D721Med (cell line): ENCODE data around the gene NR2F6.

Experiments used
- DNase-seq: peaks from one replicate; pipeline ENCODE4 v3.0.0; 2011; ENCODE audit warnings: low spot score; ENCODE audit not compliant: insufficient read length
- FAIRE-seq: peaks from 2 replicates; lab custom pipeline; 2011; peaks lifted over from hg19 to GRCh38; lab: Jason Lieb, UNC
- CTCF ChIP-seq: IDR thresholded peaks from 2 replicates; pipeline ENCODE4 v1.5.1; 2012; ENCODE audit warnings: mild to moderate bottlenecking, control low read depth; ENCODE audit not compliant: insufficient read depth; ENCODE audit errors: missing control alignments

Gene NR2F6

DNA sequence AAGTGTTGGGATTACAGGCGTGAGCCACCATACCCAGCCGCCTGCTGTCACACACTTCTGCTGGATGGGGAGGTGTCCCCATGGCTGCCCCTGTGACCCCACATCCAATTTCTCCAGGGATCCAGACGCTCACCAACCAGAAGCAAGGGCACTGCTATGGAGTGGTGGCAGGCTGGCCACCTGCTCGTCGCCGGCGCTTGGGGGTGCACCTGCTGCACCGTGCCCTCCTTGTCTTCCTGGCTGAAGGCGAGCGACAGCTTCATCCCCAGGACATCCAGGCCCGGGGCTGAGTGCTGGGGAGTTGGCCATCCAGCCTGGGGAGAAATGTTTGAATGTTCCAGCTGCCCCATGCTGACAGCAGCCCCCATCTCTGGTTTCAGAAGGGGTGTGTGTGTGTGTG, 40.5 kb upstream of the NR2F6 start:
- TF ChIP-seq CTCF = no peak
- no peak for DNase-seq
- FAIRE-seq = no peak

DNA sequence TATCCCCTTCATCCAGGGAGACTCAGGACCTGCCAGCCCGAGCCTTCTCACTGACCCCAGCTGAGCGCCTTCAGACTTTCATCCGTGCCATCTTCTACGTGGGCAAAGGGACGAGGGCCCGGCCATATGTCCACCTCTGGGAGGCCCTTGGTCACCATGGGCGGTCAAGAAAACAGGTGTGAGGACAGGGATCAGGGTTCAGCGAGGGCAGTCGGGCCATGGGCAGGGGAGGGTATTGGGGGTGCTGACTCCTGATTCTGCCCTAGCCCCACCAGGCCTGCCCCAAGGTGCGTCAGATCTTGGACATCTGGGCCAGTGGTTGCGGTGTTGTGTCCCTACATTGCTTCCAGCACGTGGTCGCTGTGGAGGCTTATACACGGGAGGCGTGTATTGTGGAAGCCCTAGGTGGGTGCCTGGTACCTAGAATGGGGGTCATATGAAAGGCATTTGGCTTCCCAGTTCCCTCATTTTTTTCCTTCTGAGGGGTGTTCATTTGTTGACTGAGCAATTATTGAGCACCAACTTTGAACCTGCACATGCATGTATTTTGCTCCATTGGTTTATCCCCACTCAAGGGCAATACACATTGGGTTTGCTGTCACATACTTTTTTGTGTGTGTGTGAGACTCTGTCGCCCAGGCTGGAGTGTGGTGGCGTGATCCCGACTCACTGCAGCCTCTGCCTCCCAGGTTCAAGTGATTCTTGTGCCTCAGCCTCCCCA, 39.9 kb upstream of the NR2F6 start:
- FAIRE-seq (no peak), DNase-seq (no peak)
- no peak for TF ChIP-seq CTCF

GRCh38 chr19:17283504-17283996, 37.8 kb upstream of the NR2F6 start:
- DNase-seq (no peak), FAIRE-seq (no peak)
- TF ChIP-seq CTCF = no peak

GRCh38 chr19:17282488-17283125, 36.9 kb upstream of the NR2F6 start:
- TF ChIP-seq CTCF = peak; percentile 83
- DNase-seq = peak; percentile 84
- FAIRE-seq = no peak

DNA sequence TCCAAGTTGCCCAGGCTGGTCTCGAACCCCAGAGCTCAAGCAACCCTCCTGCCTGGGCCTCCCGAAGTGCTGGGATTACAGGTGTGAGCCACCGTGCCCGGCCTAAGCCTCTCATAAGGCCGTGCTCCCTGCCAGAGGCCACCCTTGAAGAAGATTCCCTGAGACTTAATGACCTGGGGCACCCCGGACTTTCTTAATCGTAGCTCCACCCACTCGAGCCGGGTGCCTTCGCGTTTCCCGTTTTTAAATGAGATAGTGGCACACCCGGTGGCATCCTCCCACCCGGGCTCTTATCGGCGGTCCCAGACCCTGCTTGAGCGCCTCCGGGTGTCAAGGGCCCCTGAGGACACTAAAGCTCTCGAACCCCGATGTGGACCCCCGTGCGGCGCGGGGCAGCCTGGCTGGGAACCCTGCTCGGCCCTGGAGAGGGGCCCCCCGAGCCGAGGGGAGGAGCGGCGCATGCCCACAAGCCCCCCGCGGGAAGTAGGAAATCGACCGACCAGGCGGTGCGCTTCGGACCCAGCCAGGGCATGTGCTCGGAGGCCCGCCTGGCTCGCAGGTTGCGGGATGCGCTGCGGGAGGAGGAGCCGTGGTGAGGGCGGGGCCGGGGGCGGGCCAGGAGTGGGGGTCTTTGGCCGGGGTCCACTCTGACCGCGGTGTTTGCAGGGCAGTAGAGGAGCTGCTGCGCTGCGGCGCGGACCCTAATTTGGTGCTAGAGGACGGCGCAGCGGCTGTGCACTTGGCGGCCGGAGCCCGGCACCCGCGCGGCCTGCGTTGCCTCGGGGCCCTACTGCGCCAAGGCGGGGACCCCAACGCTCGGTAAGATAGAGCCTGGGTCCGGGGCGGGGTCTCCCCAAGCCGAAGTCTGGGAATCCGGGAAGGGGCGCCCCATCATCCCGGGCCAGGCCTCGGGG, 35.9 kb upstream of the NR2F6 start, which contains the start of gene ANKLE1:
ANKLE1 (plus strand) TSS at position 511 of the 914 bp plus-strand sequence; CDS start at position 531, 20 bp downstream.
- no peak for FAIRE-seq
- peak; percentile 87 for DNase-seq

GRCh38 chr19:17279436-17279835, 33.7 kb upstream of the NR2F6 start:
- FAIRE-seq (no peak), DNase-seq (no peak)
- TF ChIP-seq CTCF = no peak

More for the DNA sequence above, 35.9 kb upstream of the NR2F6 start, which contains the start of gene ANKLE1:
- TF ChIP-seq CTCF = no peak
